Activated gamma-delta T cell (primary cell): ENCODE measurements around the gene NBEAL1.
"Not testable (repeated sequence)": the region's sequence is repeated elsewhere in the genome, so short reads cannot be mapped to it uniquely, and the experiment has no call there.

Source experiments
- DNase-seq: peaks from one replicate; lab custom pipeline; 2025; lab: John Stamatoyannopoulos, UW

NBEAL1 gene

GRCh38 chr2:203039211-203039610 lies 24.5 kb downstream of the NBEAL1 start:
- not testable (repeated sequence) for DNase-seq

- DNase-seq, result no peak
These were observed 26.4 kb downstream of the NBEAL1 start for GRCh38 chr2:203040966-203041521.

- DNase-seq, result no peak
These were observed 27.5 kb downstream of the NBEAL1 start for GRCh38 chr2:203042178-203042577.

- DNase-seq, result no peak
These were observed 28.6 kb downstream of the NBEAL1 start for GRCh38 chr2:203043226-203043625.

- DNase-seq, result no peak
These were observed 31.2 kb downstream of the NBEAL1 start for GRCh38 chr2:203045867-203046266.

GRCh38 chr2:203052539-203052938 lies 37.9 kb downstream of the NBEAL1 start:
- no peak for DNase-seq

GRCh38 chr2:203059567-203060240 lies 45.0 kb downstream of the NBEAL1 start:
- no peak for DNase-seq

GRCh38 chr2:203061346-203061745 lies 46.7 kb downstream of the NBEAL1 start:
- DNase-seq, result no peak

GRCh38 chr2:203062126-203062525 lies 47.5 kb downstream of the NBEAL1 start:
- DNase-seq, result no peak

GRCh38 chr2:203066519-203067091 lies 51.9 kb downstream of the NBEAL1 start:
- not testable (repeated sequence) for DNase-seq

- no peak for DNase-seq
These were observed 56.0 kb downstream of the NBEAL1 start for GRCh38 chr2:203070701-203071100.

GRCh38 chr2:203071148-203071547 lies 56.5 kb downstream of the NBEAL1 start:
- DNase-seq, result no peak

- DNase-seq, result no peak
These were observed 57.7 kb downstream of the NBEAL1 start for GRCh38 chr2:203072371-203072770.

GRCh38 chr2:203077451-203077850 lies 62.8 kb downstream of the NBEAL1 start:
- DNase-seq, result no peak

GRCh38 chr2:203080447-203081045 lies 65.9 kb downstream of the NBEAL1 start:
- DNase-seq, result no peak

GRCh38 chr2:203083328-203083727 lies 68.7 kb downstream of the NBEAL1 start:
- DNase-seq, result no peak

- DNase-seq, result not testable (repeated sequence)
These were observed 71.7 kb downstream of the NBEAL1 start for GRCh38 chr2:203086381-203086780.

- DNase-seq, result not testable (repeated sequence)
These were observed 76.0 kb downstream of the NBEAL1 start for GRCh38 chr2:203090721-203091120.

GRCh38 chr2:203097735-203098134 lies 83.1 kb downstream of the NBEAL1 start:
- no peak for DNase-seq

- DNase-seq, result not testable (repeated sequence)
These were observed 87.7 kb downstream of the NBEAL1 start for GRCh38 chr2:203102357-203102756.

GRCh38 chr2:203104273-203104672 lies 89.6 kb downstream of the NBEAL1 start:
- no peak for DNase-seq

- no peak for DNase-seq
These were observed 91.3 kb downstream of the NBEAL1 start for GRCh38 chr2:203105996-203106395.

- DNase-seq, result not testable (repeated sequence)
These were observed 95.8 kb downstream of the NBEAL1 start for GRCh38 chr2:203110496-203110895.
